IPS-18a (cell line): ENCODE data around the gene CBFA2T2.

Source experiments
- H3K27ac ChIP-seq: one replicate; pipeline ENCODE4 v1.5.1; 2013; ENCODE audit warnings: low read length
- H3K27me3 ChIP-seq: one replicate; pipeline ENCODE4 v1.6.1; 2013; ENCODE audit warnings: mild to moderate bottlenecking, low read length; ENCODE audit not compliant: control insufficient read depth, insufficient read depth
- H3K36me3 ChIP-seq: one replicate; pipeline ENCODE4 v1.6.1; 2013; ENCODE audit warnings: low read depth, low read length; ENCODE audit not compliant: control insufficient read depth
- H3K4me1 ChIP-seq: one replicate; pipeline ENCODE4 v1.6.1; 2013; ENCODE audit warnings: low read depth, low read length; ENCODE audit not compliant: control insufficient read depth
- H3K4me3 ChIP-seq: one replicate; pipeline ENCODE4 v1.5.1; 2013; ENCODE audit warnings: low read length
- H3K9ac ChIP-seq: one replicate; pipeline ENCODE4 v1.6.1; 2013; ENCODE audit warnings: mild to moderate bottlenecking, low read length, moderate library complexity
- H3K9me3 ChIP-seq: one replicate; pipeline ENCODE4 v1.6.1; 2013; ENCODE audit warnings: low read depth, low read length; ENCODE audit not compliant: control insufficient read depth

The CBFA2T2 gene

DNA sequence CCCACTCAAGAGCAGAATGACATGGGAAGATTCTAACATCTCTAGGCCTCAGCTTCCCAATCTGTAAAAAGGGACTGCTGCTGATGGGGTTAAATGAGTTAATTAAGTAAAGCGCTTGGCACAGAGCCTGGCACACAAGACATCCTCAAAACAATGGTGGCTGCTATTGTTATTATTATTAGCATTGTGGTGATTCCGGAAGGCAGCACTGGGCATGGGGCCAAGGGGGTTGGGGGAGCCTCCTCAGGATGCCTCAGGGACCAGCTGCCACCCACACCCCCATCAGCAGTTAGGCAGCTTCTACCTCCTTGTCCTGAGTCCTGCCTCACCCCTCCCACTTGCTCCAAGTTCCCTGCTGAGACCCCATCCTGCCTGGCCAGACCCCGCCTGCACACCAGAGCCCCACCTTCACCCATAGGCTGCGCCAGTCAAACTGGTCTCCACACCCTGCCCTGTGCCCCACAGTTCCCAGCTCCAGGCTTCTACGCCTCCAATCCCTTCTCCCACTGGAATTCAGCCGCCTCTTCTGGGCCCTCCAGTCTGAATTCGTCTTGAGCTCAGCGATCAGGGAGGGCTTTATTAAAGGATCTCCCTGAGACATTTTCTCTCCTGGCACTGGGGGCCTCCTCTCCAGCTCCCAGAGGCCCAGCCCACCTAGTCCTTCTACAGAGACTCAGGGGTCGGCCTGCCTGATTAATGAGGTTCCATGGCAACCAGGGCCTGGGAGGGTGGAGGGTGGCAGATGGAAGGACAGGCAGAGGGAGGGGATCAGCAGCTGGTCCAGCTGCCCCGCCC lies 194.8 kb downstream of the CBFA2T2 start:
- H3K36me3 ChIP-seq = peaks cover 17% of the 10 kb centered on the region
- H3K27ac ChIP-seq = no peak overlapping the region
- no peaks in the 10 kb centered on the region for H3K9me3 ChIP-seq
- H3K27me3 ChIP-seq = no peaks in the 10 kb centered on the region
- H3K4me3 ChIP-seq = peak overlapping the region; percentile 70
- H3K4me1 ChIP-seq = peaks cover 13% of the 10 kb centered on the region
- H3K9ac ChIP-seq = peak overlapping the region; percentile 82

DNA sequence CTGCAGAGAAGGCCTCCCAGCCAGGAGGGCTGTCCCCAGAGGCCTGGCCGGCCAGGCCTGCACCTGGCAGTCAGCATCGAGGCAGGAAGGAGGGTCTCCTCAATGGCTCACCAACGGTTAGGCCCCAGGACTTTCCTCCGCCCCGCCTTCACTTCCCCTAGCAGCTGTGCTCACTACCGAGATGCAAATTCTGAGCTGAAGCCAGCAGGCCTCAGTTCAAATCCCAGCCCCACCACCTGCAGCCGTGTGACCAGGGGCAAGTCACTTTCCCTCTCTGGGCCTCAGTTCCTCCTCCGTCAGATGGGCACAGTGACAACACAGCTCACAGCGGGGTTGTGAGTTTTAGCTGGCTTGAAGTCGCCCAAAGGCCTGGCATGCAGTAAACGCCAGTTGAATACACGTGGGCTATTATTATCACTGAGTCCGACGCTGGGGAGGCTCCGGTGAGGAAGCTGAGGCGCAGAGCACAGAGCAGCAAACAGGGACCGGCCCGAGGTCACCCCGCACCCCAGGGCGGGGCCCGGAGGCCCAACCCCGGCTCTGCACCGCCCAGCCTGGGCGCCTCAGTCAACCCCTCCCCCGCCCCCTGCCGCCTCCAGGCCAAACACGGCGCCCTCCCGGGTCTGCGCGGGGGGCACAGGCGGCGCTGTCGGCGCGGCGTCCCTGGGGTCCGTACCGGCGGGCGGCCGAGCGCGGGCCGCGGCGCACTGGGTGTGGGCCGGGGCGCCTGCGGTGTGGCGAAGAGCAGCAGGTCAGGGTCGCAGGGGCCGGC lies 195.6 kb downstream of the CBFA2T2 start:
- Histone ChIP-seq H3K27me3 (no peaks in the 10 kb centered on the region), H3K4me3 (peak overlapping the region; percentile 70), H3K9me3 (no peaks in the 10 kb centered on the region), H3K9ac (peak overlapping the region; percentile 82), H3K27ac (no peak overlapping the region), H3K4me1 (peaks cover 13% of the 10 kb centered on the region), H3K36me3 (peaks cover 10% of the 10 kb centered on the region)

DNA sequence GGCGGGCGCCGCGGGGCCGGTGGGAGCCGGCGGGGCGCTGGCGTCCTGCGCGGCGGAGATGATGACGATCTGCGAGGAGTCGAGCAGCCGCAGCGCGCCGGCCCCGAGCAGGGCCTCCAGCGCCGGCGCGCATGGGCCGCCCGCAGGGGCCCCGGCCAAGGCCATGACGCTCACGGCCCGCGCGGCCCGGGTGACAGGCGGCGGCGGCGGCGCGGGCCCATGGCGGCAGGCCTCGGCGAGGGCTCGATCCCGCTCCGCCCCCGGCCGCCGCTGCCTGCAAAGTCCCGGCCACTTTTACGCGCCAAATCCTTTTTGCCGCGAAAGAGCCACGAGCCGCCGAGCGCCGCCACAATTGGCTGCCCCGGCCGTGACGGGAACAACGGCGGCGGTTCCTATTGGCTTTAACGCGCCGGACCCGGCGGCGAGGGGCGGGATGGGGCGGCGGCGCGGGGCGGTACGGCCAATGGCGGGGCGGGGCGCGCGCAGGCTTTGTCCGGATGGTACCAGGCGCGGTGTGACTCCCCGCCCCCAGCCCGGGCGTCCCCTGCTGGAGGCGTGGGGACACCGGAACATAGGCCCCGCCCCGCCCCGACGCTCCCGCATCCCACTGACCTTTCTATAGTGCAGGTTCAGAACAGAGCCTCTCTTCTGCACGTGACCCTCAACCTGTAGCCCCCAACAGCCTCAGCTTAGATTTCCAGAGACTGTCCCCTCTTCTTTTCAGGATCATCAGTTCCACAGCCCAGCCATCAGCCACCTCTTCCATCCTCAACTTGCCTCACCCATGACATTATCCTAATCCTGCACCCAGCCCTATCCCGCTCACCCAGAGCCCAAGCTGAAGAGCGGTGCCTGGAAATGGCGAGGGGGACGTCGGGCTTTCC lies 196.4 kb downstream of the CBFA2T2 start, which contains the start of gene E2F1:
Gene E2F1 (minus strand): TSS at position 286 of the 884 bp plus-strand sequence. CDS start 121 bp downstream, at position 165.
- H3K9ac ChIP-seq = peak within 1 kb of the TSS; percentile 82
- no peak within 1 kb of the TSS for H3K27ac ChIP-seq
- peaks cover 7% of the 10 kb centered on the region for H3K36me3 ChIP-seq
- peaks cover 13% of the 10 kb centered on the region for H3K4me1 ChIP-seq
- H3K9me3 ChIP-seq = no peaks in the 10 kb centered on the region
- H3K4me3 ChIP-seq = peak within 1 kb of the TSS; percentile 70
- H3K27me3 ChIP-seq = no peaks in the 10 kb centered on the region

DNA sequence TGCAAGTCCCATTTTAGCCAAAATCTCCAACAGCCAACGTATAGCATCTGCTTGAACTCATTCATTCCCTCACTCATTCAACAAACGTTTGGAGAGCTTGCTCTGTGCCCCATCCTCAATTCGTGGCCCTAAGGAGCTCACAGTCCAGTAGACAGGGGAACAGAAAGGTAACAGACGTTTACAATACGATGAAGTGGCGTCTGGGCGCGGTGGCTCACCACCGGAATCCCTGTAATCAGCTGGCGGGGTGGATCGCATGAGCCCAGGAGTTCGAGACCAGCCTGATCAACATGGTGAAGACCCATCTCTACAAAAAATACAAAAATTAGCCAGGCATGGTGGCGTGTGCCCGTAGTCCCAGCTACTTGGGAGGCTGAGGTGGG lies 197.1 kb downstream of the CBFA2T2 start:
- Histone ChIP-seq H3K9ac (no peak overlapping the region), H3K27ac (no peak overlapping the region)

DNA sequence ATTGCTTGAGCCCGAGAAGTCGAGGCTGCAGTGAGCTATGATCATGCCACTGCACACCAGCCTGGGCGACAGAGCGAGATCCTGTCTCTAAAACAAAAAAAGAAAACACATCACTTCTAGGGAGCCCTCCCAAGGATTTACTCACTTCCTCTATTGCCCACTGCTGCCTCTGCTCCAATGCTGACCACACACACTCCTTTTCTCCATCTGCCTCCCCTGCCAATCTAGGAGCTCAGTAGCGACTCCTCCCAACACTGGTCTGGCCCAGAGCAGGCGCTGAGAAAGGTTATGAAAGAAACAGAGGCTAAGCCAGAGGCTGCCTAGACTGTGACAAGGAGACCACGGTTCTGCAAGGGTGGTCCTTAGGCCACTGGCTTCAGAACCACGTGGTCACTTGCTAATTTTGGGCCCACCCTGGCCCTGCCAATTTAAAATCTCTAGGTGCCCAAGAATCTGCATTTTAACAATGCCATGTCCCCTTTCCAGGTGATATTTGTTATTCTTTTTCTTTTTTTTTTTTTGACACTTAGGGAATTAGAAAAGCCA lies 197.5 kb downstream of the CBFA2T2 start:
- Histone ChIP-seq H3K9ac (no peak overlapping the region), H3K4me3 (no peak overlapping the region), H3K27me3 (no peaks in the 10 kb centered on the region), H3K36me3 (peaks cover 7% of the 10 kb centered on the region), H3K9me3 (no peaks in the 10 kb centered on the region), H3K27ac (no peak overlapping the region), H3K4me1 (peaks cover 13% of the 10 kb centered on the region)

More for the DNA sequence above, 197.1 kb downstream of the CBFA2T2 start:
- Histone ChIP-seq H3K9me3 (no peaks in the 10 kb centered on the region), H3K27me3 (no peaks in the 10 kb centered on the region), H3K4me3 (peak overlapping the region; percentile 11), H3K36me3 (peaks cover 7% of the 10 kb centered on the region), H3K4me1 (peaks cover 13% of the 10 kb centered on the region)

DNA sequence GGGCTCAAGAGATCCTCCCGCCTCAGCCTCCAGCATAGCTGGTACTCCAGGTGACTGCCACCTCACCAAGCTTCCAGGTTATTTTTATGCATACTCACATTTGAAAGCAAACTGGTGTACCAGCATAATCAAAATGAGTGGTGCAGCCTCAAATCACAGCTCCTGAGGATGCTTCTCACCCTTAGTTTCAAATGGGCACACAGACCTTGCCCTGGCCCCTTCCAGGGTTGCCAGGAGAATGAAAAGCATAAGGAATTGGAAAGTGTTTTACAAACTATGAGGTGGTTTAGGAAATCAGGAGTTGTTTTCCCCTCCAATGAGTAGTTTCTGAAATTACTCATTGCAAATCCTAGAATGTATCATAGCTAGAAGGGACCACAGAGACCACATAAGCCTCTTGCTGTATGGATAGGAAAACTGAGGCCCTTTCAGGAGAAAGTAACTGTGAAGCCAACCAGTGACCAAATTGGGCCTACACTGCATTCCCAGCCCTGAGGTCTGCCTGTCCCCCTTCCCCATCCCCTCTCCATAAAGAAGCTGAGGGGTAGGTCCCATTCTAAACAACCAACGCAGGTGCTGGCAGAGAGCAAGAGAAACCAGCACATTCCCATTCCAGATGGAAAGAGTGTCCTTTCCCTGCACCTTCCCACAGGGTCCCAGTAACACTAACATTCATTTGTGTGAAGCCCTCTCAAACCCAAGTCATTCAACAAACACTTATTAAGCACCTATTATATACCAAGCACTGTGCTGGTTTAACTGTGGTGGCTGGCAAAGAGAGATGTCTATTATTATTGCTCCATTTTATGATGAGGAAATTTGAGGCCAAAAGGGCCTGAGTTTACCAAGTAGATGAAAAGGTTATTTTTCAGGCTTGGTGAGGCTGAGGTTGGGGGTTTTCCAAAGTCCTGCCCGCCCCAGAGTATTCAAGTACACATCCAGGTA lies 198.4 kb downstream of the CBFA2T2 start:
- Histone ChIP-seq H3K36me3 (peaks cover 7% of the 10 kb centered on the region), H3K27ac (no peak overlapping the region), H3K9ac (no peak overlapping the region), H3K4me1 (peaks cover 16% of the 10 kb centered on the region), H3K9me3 (no peaks in the 10 kb centered on the region), H3K27me3 (no peaks in the 10 kb centered on the region), H3K4me3 (no peak overlapping the region)

DNA sequence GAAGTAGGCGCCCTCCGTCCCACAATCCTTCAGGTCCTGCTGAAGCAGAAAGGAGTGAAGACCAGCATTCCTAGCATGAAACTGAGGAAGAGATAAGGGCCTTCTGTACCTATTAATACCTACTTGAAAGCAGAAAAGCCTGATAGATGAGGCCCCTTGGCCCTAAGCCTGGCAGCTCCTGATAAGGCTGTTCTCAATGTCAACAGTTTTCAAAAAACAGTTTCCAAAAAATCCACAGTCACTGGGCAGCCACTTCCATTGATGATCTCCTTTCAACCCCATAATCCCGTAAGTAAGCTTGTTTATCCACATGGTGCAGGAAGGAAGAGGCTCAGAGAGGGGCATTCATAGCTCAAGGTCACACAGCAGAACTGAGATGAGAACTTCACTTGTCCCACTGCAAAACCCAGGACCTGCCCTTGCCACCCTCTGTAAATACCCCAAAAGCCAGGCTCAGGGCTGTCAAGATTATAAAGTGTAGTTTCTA lies 199.1 kb downstream of the CBFA2T2 start:
- Histone ChIP-seq H3K9ac (no peak overlapping the region), H3K4me3 (no peak overlapping the region), H3K27me3 (no peaks in the 10 kb centered on the region), H3K9me3 (no peaks in the 10 kb centered on the region), H3K4me1 (peaks cover 21% of the 10 kb centered on the region), H3K36me3 (peaks cover 4% of the 10 kb centered on the region), H3K27ac (no peak overlapping the region)

DNA sequence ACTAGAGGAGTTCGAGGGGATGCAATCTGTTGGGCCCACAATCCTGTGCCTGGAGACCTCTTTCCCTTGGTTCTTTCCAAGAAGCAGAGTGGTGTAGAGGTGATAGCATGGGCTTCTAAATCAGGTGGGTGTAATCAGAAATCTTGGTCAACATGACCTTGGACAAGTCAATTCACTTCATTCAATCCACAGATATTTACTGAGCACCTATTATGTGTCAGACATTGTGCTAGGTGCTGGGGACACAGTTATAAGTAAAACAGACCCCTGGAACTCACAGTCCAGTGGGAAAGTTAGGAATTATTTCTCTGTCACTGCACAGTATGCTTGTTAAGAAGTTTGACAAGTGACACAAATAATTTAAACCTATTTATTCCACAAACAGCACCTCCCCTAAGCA lies 199.6 kb downstream of the CBFA2T2 start:
- Histone ChIP-seq H3K4me1 (peaks cover 24% of the 10 kb centered on the region), H3K9ac (no peak overlapping the region), H3K27ac (no peak overlapping the region), H3K27me3 (no peaks in the 10 kb centered on the region), H3K4me3 (no peak overlapping the region), H3K9me3 (no peaks in the 10 kb centered on the region), H3K36me3 (no peaks in the 10 kb centered on the region)

DNA sequence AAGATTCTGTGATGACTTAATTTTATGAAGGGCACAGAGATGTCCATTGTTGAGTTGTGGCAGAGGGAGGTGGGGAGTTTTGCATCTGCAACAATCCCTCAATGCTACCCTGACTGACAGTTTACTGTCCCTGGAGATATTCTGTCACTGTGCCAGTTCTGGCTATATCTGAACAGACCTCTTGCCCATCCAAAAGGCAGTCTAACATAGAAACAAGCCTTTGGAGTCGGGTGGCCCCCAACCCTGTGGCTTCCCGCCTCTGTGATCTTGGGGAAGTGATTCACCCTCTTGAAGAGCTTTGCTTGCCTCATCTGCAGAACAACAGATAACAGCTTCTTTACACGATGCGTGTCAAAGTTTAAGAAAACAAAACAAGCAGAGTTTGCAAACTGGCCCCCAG lies 200.1 kb downstream of the CBFA2T2 start:
- Histone ChIP-seq H3K9ac (no peak overlapping the region), H3K27me3 (no peaks in the 10 kb centered on the region), H3K36me3 (no peaks in the 10 kb centered on the region), H3K4me3 (no peak overlapping the region), H3K4me1 (peaks cover 21% of the 10 kb centered on the region), H3K9me3 (no peaks in the 10 kb centered on the region), H3K27ac (no peak overlapping the region)

DNA sequence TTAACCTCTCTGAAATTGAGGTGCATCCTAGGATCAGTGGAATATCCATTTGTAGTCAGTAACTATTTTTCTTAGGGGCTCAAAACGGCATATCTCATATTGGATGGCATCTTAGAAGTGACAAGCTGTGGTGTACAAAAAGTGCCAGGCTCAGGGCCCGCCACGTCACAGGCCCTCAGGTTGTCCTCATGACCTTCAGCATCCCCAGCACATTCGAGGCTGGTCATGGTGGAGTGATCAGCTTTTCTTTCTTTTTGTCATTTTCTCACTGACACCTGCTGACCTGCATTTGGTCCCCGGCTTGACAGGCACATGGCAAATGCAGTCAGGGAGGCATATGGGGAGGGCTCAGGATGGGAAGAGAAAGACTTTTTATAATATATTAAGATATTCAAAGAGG lies 203.4 kb downstream of the CBFA2T2 start:
- Histone ChIP-seq H3K27ac (no peak overlapping the region), H3K4me3 (no peak overlapping the region), H3K36me3 (no peaks in the 10 kb centered on the region), H3K4me1 (peaks cover 15% of the 10 kb centered on the region), H3K9me3 (no peaks in the 10 kb centered on the region), H3K27me3 (no peaks in the 10 kb centered on the region), H3K9ac (no peak overlapping the region)
